Activated T-cell treated with anti-CD3 and anti-CD28 coated beads, Interleukin-2, amount 50 U/mL, for 48 hours (primary cell): ENCODE data around the gene INTS12.

ENCODE experiments used
- DNase-seq, 2 experiments: peaks; one replicate each; pipeline ENCODE4 v3.0.0-alpha.2; 2020

INTS12 gene

GRCh38 chr4:105679186-105679585 is 29.3 kb downstream of the INTS12 start:
- no peak for DNase-seq

GRCh38 chr4:105677709-105678108 is 30.8 kb downstream of the INTS12 start:
- no peak for DNase-seq

- DNase-seq, result no peak
Measured at GRCh38 chr4:105674011-105674410, 34.5 kb downstream of the INTS12 start.

GRCh38 chr4:105671301-105671700 is 37.2 kb downstream of the INTS12 start:
- DNase-seq, result no peak

- DNase-seq, result no peak
Measured at GRCh38 chr4:105670684-105671083, 37.8 kb downstream of the INTS12 start.

- DNase-seq, result no peak
Measured at GRCh38 chr4:105666693-105667092, 41.8 kb downstream of the INTS12 start.

GRCh38 chr4:105662935-105663675 is 45.4 kb downstream of the INTS12 start:
- DNase-seq, result no peak

- DNase-seq, result no peak
Measured at GRCh38 chr4:105661028-105661427, 47.5 kb downstream of the INTS12 start.

- DNase-seq, result no peak
Measured at GRCh38 chr4:105659190-105659589, 49.3 kb downstream of the INTS12 start.

- DNase-seq, result no peak
Measured at GRCh38 chr4:105657117-105657765, 51.2 kb downstream of the INTS12 start.

- no peak for DNase-seq
Measured at GRCh38 chr4:105652286-105652888, 56.1 kb downstream of the INTS12 start.

- no peak for DNase-seq
Measured at GRCh38 chr4:105651884-105652283, 56.6 kb downstream of the INTS12 start.

- DNase-seq, result no peak
Measured at GRCh38 chr4:105650190-105650589, 58.3 kb downstream of the INTS12 start.

- DNase-seq, result no peak
Measured at GRCh38 chr4:105645440-105645839, 63.0 kb downstream of the INTS12 start.

GRCh38 chr4:105644257-105644656 is 64.2 kb downstream of the INTS12 start:
- DNase-seq, result no peak

GRCh38 chr4:105641845-105642244 is 66.6 kb downstream of the INTS12 start:
- DNase-seq, result no peak

- no peak for DNase-seq
Measured at GRCh38 chr4:105637408-105638176, 70.9 kb downstream of the INTS12 start.

- no peak for DNase-seq
Measured at GRCh38 chr4:105634402-105635080, 73.9 kb downstream of the INTS12 start.

- DNase-seq, result no peak
Measured at GRCh38 chr4:105633241-105633640, 75.2 kb downstream of the INTS12 start.
